GM10847 (cell line): ENCODE data around the gene SCARB1.

Source experiments
- POLR2A ChIP-seq: IDR thresholded peaks from 2 replicates; pipeline ENCODE4 v1.6.1; 2011; ENCODE audit not compliant: insufficient read length; ENCODE audit errors: extremely low read depth

The SCARB1 gene

GRCh38 chr12:124867401-124867930, 3.8 kb upstream of the SCARB1 start:
- no peak for TF ChIP-seq POLR2A

DNA sequence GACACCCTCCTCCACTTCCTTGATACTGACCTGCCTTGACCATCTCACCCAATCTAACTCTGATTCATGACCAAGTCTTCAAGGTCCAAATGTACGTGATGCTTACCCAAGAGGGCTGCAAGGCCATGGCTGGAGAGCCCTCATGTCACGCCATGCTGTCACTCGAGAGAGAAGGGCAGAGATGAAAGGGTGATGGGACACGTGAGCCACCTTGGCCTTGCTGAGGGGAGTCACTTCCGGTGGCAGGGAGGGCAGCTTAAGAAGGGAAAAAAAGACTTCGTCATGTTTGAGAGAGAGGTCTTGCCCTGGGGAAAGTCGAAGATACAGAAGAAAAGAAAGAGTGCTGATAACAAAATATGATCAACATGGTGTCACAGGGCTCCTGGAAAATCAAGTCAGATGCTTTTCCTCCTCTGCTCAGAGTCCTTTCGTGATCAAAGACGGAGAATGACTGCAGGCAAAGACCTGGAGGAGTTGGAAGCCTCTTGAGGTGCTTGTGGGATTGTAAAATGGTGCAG, 3.3 kb upstream of the SCARB1 start:
- TF ChIP-seq POLR2A = no peak

DNA sequence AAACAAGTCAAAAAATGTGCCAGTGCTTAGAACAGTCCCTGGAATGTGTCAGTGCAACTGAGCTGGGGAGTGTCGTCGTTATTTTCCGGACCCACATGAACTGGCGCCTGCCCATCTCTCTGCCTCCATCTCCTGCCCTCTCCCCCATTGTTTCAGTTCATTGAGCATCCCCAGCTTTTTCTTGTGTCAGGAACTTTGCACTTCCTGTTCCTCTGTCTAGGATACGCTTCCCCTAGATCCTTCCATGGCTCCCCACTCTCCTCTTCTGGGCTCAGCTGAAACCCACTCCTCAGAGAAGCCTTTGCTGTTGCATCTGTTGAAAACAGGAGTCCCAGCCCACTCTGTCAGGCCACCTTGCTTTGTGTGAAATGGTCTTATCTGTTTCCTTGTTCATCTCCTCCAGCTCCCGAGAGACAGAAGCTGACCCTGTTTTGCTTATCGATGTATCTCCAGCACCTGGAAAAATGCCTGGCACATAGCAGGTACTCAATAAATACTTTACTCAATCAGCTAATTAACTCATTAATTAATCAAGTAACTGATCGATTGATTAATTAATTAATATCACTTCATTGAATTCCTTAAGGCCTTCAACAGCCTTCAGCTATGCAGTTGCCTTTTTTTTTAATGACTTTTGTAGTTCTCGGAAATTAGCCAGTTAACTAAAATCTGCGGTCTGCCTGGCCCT, 2.7 kb upstream of the SCARB1 start:
- no peak for TF ChIP-seq POLR2A

DNA sequence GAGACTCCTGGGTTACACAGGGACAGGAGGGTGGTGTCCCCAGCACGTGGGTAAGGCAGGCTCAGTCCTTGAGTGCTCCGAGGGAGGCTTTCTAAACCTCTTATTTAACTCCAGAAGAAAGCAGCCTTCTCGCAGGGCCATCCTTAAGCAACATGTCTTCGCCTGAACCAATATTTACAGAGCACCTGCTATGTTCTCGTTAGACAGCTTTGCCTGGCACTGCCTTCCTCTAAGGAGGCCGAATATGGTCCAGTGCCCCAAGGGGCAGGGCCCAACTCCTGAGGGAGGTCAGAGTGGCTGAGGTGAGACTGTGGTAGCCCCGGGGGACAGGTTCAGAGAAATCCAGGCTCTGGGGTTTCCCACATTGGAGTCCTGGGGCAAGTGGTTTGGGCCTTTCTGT, 2.1 kb upstream of the SCARB1 start:
- no peak for TF ChIP-seq POLR2A

GRCh38 chr12:124864326-124864752, 675 bp upstream of the SCARB1 start:
- TF ChIP-seq POLR2A = no peak

GRCh38 chr12:124862768-124863415, 772 bp downstream of the SCARB1 start:
- no peak for TF ChIP-seq POLR2A

GRCh38 chr12:124861898-124862676, 1.6 kb downstream of the SCARB1 start:
- no peak for TF ChIP-seq POLR2A

GRCh38 chr12:124861492-124861891, 2.2 kb downstream of the SCARB1 start:
- TF ChIP-seq POLR2A = no peak

DNA sequence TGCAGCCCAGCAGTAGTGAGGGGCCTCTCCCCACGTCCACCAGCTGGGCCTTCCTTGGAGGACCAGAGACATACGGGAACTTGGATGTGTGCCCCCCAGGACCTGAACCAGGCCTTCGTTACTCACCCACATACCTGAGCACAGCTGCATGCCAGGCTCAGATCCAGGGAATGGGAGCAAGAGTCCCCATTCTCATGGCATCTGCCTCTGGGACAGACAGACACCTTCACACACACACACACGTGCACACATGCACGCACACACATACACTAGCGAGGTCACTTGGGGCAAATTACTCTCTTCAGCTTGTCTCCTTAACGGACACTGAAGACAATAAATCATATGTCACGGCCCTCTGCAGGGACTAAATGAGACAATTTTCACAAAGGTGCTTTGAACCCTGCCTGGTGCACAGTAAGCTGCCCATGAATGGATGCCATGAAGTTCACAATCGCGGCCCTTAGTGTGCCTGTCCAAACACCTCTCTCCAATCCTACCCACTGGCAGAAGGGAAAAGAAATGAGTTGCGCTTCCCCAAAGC, 5.7 kb downstream of the SCARB1 start:
- no peak for TF ChIP-seq POLR2A

DNA sequence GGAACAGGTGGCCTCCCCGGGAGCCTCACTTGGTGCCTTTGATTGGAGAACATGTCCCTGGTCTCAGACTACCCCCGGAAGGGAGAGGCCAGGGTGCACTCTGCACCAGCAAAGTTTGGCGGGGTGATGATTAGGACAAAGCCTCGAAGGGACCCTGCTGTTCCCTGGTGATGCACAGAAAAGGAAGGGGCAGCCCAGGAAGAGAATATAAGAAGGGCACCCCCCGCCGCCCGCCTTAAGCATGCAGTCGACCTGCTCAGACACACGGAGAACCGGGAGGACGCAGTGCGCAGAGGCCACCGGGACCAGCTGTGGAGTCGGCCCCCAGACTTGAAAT, 6.9 kb downstream of the SCARB1 start:
- TF ChIP-seq POLR2A = no peak

GRCh38 chr12:124856132-124856841, 7.4 kb downstream of the SCARB1 start:
- TF ChIP-seq POLR2A = no peak

DNA sequence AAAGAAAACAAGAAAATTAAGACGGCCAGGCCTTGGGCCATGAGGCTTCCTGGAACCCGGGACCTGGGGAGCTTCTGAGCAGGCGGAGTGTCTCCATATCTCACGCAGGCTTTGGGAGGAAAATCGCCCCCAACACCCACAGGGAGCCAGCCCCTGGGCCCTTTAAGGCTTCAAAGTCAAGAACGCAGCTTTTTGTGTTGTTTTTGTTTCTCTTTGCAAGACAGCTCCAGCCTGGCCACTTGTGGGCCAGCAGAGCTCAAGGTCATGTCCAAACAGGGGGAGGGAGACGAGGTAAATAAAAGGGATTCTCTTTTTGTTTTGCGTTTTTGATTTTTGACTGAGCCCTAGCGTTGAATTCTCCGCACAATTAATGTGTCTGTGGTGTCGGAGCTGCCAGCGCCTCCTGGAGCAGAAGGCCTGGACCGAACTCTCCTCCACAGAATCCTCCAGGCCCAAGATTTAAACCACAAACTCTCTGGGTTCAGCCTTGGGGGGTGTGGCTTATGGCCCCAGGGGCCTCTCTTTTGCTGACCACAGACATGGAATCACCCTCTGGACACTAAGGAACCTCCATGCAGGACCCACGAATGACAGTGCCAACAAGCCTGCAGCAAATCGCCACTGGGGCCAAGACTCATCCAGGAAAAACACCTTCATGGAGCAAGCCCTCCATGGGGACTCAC, 8.2 kb downstream of the SCARB1 start:
- no peak for TF ChIP-seq POLR2A

DNA sequence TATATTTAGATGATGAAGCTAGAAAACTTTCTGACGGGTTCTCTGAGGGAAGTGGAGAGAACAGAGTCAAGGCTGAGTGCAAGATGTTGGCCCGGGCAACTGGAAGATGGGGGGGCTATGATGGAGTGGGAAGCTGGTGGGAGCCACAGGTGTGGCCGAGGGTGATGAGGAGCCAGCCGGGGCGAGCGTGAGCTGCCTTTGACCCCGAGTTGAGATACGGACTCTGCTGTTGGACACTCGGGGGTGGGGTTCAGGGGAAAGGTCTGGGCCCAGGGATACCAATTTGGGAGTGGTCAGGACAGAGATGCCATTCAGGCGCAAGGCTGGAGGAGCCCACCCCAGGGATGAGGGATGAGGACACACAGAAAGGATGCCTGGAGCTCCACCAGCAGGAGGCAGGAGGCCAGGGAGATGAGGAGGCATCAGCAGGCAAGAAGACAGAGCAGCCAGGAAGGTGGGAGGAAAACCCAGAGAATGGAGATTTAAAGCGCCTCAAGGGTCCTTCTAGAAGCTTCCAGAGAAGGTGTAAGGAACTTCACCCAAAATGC, 9.0 kb downstream of the SCARB1 start:
- TF ChIP-seq POLR2A = no peak
